ACC112 (cell line): ENCODE results near the gene STUM.

Experiments
- H2AFZ ChIP-seq: fragments of 200-600 bp; sonication (generic); one replicate; pipeline ENCODE4 v1.6.0; 2017; ENCODE audit warnings: antibody characterized with exemption, low read length; ENCODE audit not compliant: unreplicated experiment
- H3K27ac ChIP-seq: fragments of 200-600 bp; sonication (generic); 2 replicates; pipeline ENCODE4 v1.5.1; 2014; ENCODE audit warnings: low read depth, mild to moderate bottlenecking, antibody characterized with exemption, low read length, moderate library complexity
- H3K27me3 ChIP-seq: fragments of 200-600 bp; sonication (generic); 2 replicates; pipeline ENCODE4 v1.6.1; 2014; ENCODE audit warnings: mild to moderate bottlenecking, antibody characterized with exemption, low read length, moderate library complexity, mixed read lengths; ENCODE audit not compliant: insufficient read depth
- H3K36me3 ChIP-seq: fragments of 200-600 bp; sonication (generic); 2 replicates; pipeline ENCODE4 v1.6.1; 2016; ENCODE audit warnings: mild to moderate bottlenecking, antibody characterized with exemption, low read length, moderate library complexity, mixed read lengths; ENCODE audit not compliant: insufficient read depth
- H3K4me1 ChIP-seq: fragments of 200-600 bp; sonication (generic); one replicate; pipeline ENCODE4 v1.6.1; 2016; ENCODE audit warnings: low read length, mixed read lengths; ENCODE audit not compliant: insufficient read depth, unreplicated experiment, control insufficient read depth
- H3K4me3 ChIP-seq: fragments of 200-600 bp; sonication (generic); 2 replicates; pipeline ENCODE4 v1.5.1; 2014; ENCODE audit warnings: mild to moderate bottlenecking, low read depth, low read length
- H3K79me2 ChIP-seq: fragments of 200-600 bp; sonication (generic); one replicate; pipeline ENCODE4 v1.6.0; 2016; ENCODE audit warnings: low read length; ENCODE audit not compliant: control insufficient read depth, unreplicated experiment, insufficient read depth

The STUM gene

GRCh38 chr1:226549937-226550671, 1.5 kb downstream of the STUM start:
- no peak overlapping the region for H3K4me3 ChIP-seq
- no peaks in the 10 kb centered on the region for H3K36me3 ChIP-seq
- H3K79me2 ChIP-seq: no peaks in the 10 kb centered on the region
- H3K27me3 ChIP-seq: peaks cover 91% of the 10 kb centered on the region
- H3K27ac ChIP-seq: no peak overlapping the region
- H3K4me1 ChIP-seq: no peaks in the 10 kb centered on the region
- H2AFZ ChIP-seq: no peak overlapping the region

GRCh38 chr1:226550672-226551041, 2.1 kb downstream of the STUM start:
- H3K4me1 ChIP-seq: no peaks in the 10 kb centered on the region
- H3K27ac ChIP-seq: no peak overlapping the region
- H2AFZ ChIP-seq: no peak overlapping the region
- H3K4me3 ChIP-seq: no peak overlapping the region
- H3K36me3 ChIP-seq: no peaks in the 10 kb centered on the region
- H3K27me3 ChIP-seq: peaks cover 91% of the 10 kb centered on the region
- H3K79me2 ChIP-seq: no peaks in the 10 kb centered on the region

GRCh38 chr1:226551299-226551698, 2.7 kb downstream of the STUM start:
- H3K27me3 ChIP-seq: peaks cover 90% of the 10 kb centered on the region
- H3K79me2 ChIP-seq: no peaks in the 10 kb centered on the region
- H3K4me1 ChIP-seq: no peaks in the 10 kb centered on the region
- H3K27ac ChIP-seq: no peak overlapping the region
- no peaks in the 10 kb centered on the region for H3K36me3 ChIP-seq
- no peak overlapping the region for H2AFZ ChIP-seq
- H3K4me3 ChIP-seq: no peak overlapping the region

DNA sequence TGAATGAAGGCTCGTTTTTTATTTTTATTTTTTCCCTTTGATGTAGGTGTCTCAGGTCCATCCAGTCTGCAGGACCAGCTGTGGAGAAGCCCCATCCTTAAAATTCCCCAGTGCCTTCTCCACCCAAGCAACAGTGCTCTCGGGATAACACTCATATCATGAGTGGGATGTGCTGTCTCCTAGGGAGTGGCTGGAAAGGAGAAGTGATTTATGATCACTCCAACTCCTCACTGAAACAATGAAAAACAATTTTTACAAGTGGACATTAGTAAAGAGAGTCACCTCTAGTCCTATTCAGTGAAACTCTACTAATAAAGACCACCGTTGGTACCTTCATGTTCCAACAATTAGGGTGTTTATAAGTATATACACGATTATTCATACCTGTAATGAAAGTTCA, 3.5 kb downstream of the STUM start:
- H3K4me3 ChIP-seq: no peak overlapping the region
- no peak overlapping the region for H2AFZ ChIP-seq
- H3K27ac ChIP-seq: no peak overlapping the region
- H3K79me2 ChIP-seq: no peaks in the 10 kb centered on the region
- H3K27me3 ChIP-seq: peaks cover 90% of the 10 kb centered on the region
- H3K36me3 ChIP-seq: no peaks in the 10 kb centered on the region
- H3K4me1 ChIP-seq: no peaks in the 10 kb centered on the region

- no peaks in the 10 kb centered on the region for H3K4me1 ChIP-seq
- H2AFZ ChIP-seq: no peak overlapping the region
- no peaks in the 10 kb centered on the region for H3K79me2 ChIP-seq
- H3K36me3 ChIP-seq: no peaks in the 10 kb centered on the region
- H3K27ac ChIP-seq: no peak overlapping the region
- no peak overlapping the region for H3K4me3 ChIP-seq
- peaks cover 98% of the 10 kb centered on the region for H3K27me3 ChIP-seq
These were observed 4.8 kb downstream of the STUM start for GRCh38 chr1:226553266-226553923.

GRCh38 chr1:226553924-226554282, 5.3 kb downstream of the STUM start:
- Histone ChIP-seq H3K36me3 (no peaks in the 10 kb centered on the region), H3K4me3 (no peak overlapping the region), H3K79me2 (no peaks in the 10 kb centered on the region), H3K27me3 (peaks cover 97% of the 10 kb centered on the region), H3K27ac (no peak overlapping the region), H3K4me1 (no peaks in the 10 kb centered on the region), H2AFZ (no peak overlapping the region)

- peaks cover 86% of the 10 kb centered on the region for H3K27me3 ChIP-seq
- no peak overlapping the region for H3K27ac ChIP-seq
- H3K4me3 ChIP-seq: no peak overlapping the region
- H3K79me2 ChIP-seq: no peaks in the 10 kb centered on the region
- no peaks in the 10 kb centered on the region for H3K4me1 ChIP-seq
- no peak overlapping the region for H2AFZ ChIP-seq
- H3K36me3 ChIP-seq: no peaks in the 10 kb centered on the region
These were observed 6.5 kb downstream of the STUM start for GRCh38 chr1:226555092-226555491.

- H3K27ac ChIP-seq: no peak overlapping the region
- no peak overlapping the region for H2AFZ ChIP-seq
- H3K27me3 ChIP-seq: peaks cover 81% of the 10 kb centered on the region
- no peak overlapping the region for H3K4me3 ChIP-seq
- H3K36me3 ChIP-seq: no peaks in the 10 kb centered on the region
- H3K79me2 ChIP-seq: no peaks in the 10 kb centered on the region
- no peaks in the 10 kb centered on the region for H3K4me1 ChIP-seq
These were observed 8.9 kb downstream of the STUM start for GRCh38 chr1:226557424-226557823.

- no peaks in the 10 kb centered on the region for H3K4me1 ChIP-seq
- H3K4me3 ChIP-seq: no peak overlapping the region
- peaks cover 75% of the 10 kb centered on the region for H3K27me3 ChIP-seq
- no peaks in the 10 kb centered on the region for H3K79me2 ChIP-seq
- no peak overlapping the region for H3K27ac ChIP-seq
- H2AFZ ChIP-seq: no peak overlapping the region
- no peaks in the 10 kb centered on the region for H3K36me3 ChIP-seq
These were observed 9.6 kb downstream of the STUM start for GRCh38 chr1:226558036-226558650.

DNA sequence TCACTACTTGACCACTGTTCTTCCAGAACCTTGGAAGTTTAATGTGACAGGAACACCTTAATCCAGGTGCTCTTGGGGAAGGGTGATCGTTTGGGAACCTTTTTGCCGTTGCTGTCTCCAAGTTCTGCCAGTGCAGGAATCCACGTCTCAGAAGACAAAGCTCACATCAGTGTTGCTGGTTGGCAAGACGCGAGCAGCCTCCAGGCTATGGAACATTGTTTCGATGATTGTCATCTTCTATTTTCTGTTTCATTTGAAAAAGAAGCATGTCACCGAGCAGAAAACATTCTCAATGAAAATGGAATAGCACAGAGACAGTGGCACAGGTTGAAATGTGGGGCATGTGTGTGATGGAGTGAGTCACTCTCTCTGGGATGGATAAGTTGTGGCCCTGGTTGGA, 11.7 kb downstream of the STUM start:
- Histone ChIP-seq H3K4me3 (no peak overlapping the region), H3K27me3 (peaks cover 61% of the 10 kb centered on the region), H2AFZ (no peak overlapping the region), H3K36me3 (no peaks in the 10 kb centered on the region), H3K79me2 (no peaks in the 10 kb centered on the region), H3K4me1 (no peaks in the 10 kb centered on the region), H3K27ac (no peak overlapping the region)

DNA sequence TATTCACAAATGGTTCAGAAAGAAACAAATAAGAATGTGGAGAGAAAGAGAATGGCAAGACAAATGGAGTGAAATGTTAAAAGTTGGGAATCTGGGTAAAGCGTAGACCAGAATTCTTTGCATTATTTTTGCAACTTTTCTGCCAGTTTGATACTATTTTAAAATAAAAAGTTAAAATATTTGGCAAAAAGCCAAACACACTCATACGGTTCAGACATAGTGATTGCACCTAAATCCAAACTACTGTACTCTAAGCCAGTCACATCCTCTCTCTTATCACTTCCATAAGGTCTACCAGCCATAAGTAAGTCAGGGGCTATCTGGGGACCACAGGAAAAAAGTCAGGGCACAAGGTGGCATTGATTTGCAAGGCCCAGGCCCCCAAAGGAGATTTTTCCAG, 14.4 kb downstream of the STUM start:
- peaks cover 62% of the 10 kb centered on the region for H3K27me3 ChIP-seq
- no peak overlapping the region for H3K4me3 ChIP-seq
- H3K4me1 ChIP-seq: no peaks in the 10 kb centered on the region
- no peaks in the 10 kb centered on the region for H3K36me3 ChIP-seq
- H3K27ac ChIP-seq: no peak overlapping the region
- no peaks in the 10 kb centered on the region for H3K79me2 ChIP-seq
- H2AFZ ChIP-seq: no peak overlapping the region
